Astrocyte (in vitro differentiated cells and primary cell): ENCODE measurements around the gene MS4A6E. TPM values are rescaled to one million over a fixed set of nuclear protein-coding genes. Genes with fewer than 3 reads are reported as not detected.

Experiments
- DNase-seq: peaks from one replicate; pipeline ENCODE4 v3.0.0-alpha.2; 2010; ENCODE audit warnings: low read depth
- FAIRE-seq: peaks from 2 replicates; lab custom pipeline; 2011; peaks lifted over from hg19 to GRCh38; lab: Jason Lieb, UNC
- H2AFZ ChIP-seq: 2 replicates; pipeline ENCODE4 v1.6.0; 2012; ENCODE audit warnings: low read depth, low read length, inconsistent platforms
- H3K27ac ChIP-seq: 2 replicates; pipeline ENCODE4 v1.5.1; 2011; ENCODE audit warnings: low read depth, low read length, inconsistent platforms
- H3K27me3 ChIP-seq: 2 replicates; pipeline ENCODE4 v1.6.0; 2011; ENCODE audit warnings: low read length, inconsistent platforms; ENCODE audit not compliant: insufficient read depth
- H3K36me3 ChIP-seq: 2 replicates; pipeline ENCODE4 v1.5.1; 2011; ENCODE audit warnings: low read length, inconsistent platforms; ENCODE audit not compliant: insufficient read depth
- H3K4me1 ChIP-seq: 2 replicates; pipeline ENCODE4 v1.5.1; 2011; ENCODE audit warnings: low read length, inconsistent platforms; ENCODE audit not compliant: insufficient read depth
- H3K4me2 ChIP-seq: 2 replicates; pipeline ENCODE4 v1.6.0; 2012; ENCODE audit warnings: low read length, inconsistent platforms
- H3K4me3 ChIP-seq: 2 replicates; pipeline ENCODE4 v1.5.1; 2011; ENCODE audit warnings: low read depth, mild to moderate bottlenecking, low read length, inconsistent platforms; ENCODE audit not compliant: insufficient read depth
- H3K79me2 ChIP-seq: 2 replicates; pipeline ENCODE4 v1.6.0; 2012; ENCODE audit warnings: mild to moderate bottlenecking, low read length, inconsistent platforms; ENCODE audit not compliant: insufficient read depth
- H3K9ac ChIP-seq: 2 replicates; pipeline ENCODE4 v1.6.0; 2012; ENCODE audit warnings: mild to moderate bottlenecking, low read length, inconsistent platforms
- H3K9me3 ChIP-seq: 2 replicates; pipeline ENCODE4 v1.5.1; 2012; ENCODE audit warnings: low read depth, mild to moderate bottlenecking, low read length, inconsistent platforms; ENCODE audit not compliant: insufficient read depth
- H4K20me1 ChIP-seq: 2 replicates; pipeline ENCODE4 v1.6.0; 2012; ENCODE audit warnings: low read length, inconsistent platforms; ENCODE audit not compliant: insufficient read depth
- H3K27ac Mint-ChIP-seq: one replicate; pipeline ENCODE4 v1.8.0; 2021; ENCODE audit warnings: mild to moderate bottlenecking, mixed read lengths; ENCODE audit not compliant: unreplicated experiment
- H3K27me3 Mint-ChIP-seq: one replicate; pipeline ENCODE4 v1.8.0; 2021; ENCODE audit warnings: low read depth, mixed read lengths; ENCODE audit not compliant: unreplicated experiment
- H3K36me3 Mint-ChIP-seq: one replicate; pipeline ENCODE4 v1.8.0; 2021; ENCODE audit warnings: low read depth, mixed read lengths; ENCODE audit not compliant: unreplicated experiment
- H3K4me1 Mint-ChIP-seq: one replicate; pipeline ENCODE4 v1.8.0; 2021; ENCODE audit warnings: low read depth, mixed read lengths; ENCODE audit not compliant: unreplicated experiment
- H3K4me3 Mint-ChIP-seq: one replicate; pipeline ENCODE4 v1.8.0; 2021; ENCODE audit warnings: mild to moderate bottlenecking, moderate library complexity, mixed read lengths; ENCODE audit not compliant: unreplicated experiment
- H3K9me3 Mint-ChIP-seq: one replicate; pipeline ENCODE4 v1.8.0; 2021; ENCODE audit warnings: mild to moderate bottlenecking, mixed read lengths; ENCODE audit not compliant: unreplicated experiment
- CTCF ChIP-seq: IDR thresholded peaks from 2 replicates; pipeline ENCODE4 v1.5.1; 2011; ENCODE audit warnings: low read depth, mild to moderate bottlenecking, inconsistent platforms, low read length, moderate library complexity; ENCODE audit not compliant: insufficient read depth
- EZH2 ChIP-seq: IDR thresholded peaks from 2 replicates; pipeline ENCODE4 v1.6.1; 2012; ENCODE audit warnings: mild to moderate bottlenecking, low read length, inconsistent platforms; ENCODE audit not compliant: insufficient read depth
- total RNA-seq: library from RNA; stranded (reverse); gene quantifications from 2 replicates; pipeline ENCODE4 v1.2.1, GENCODE V29; 2021

The MS4A6E gene
- total RNA-seq, 1 donor from 2014 or later, result not detected

GRCh38 chr11:60310407-60310998 is 16.6 kb upstream of the MS4A6E start:
- H3K27ac ChIP-seq, result no peak overlapping the region
- no peak for DNase-seq
- no peak for FAIRE-seq
- Mint-ChIP-seq H3K27ac (peak overlapping the region; percentile 58), H3K27me3 (no peaks in the 10 kb centered on the region), H3K4me1 (peaks cover 32% of the 10 kb centered on the region), H3K4me3 (no peak overlapping the region), H3K36me3 (no peaks in the 10 kb centered on the region), H3K9me3 (no peaks in the 10 kb centered on the region)
- H3K9ac ChIP-seq, result no peak overlapping the region
- no peaks in the 10 kb centered on the region for H3K36me3 ChIP-seq
- no peaks in the 10 kb centered on the region for H3K79me2 ChIP-seq
- no peak overlapping the region for H2AFZ ChIP-seq
- no peaks in the 10 kb centered on the region for H3K9me3 ChIP-seq
- no peaks in the 10 kb centered on the region for H3K4me1 ChIP-seq
- no peaks in the 10 kb centered on the region for H4K20me1 ChIP-seq
- H3K4me3 ChIP-seq, result no peak overlapping the region
- no peaks in the 10 kb centered on the region for H3K27me3 ChIP-seq
- TF ChIP-seq CTCF, result no peak
- no peak for TF ChIP-seq EZH2
- H3K4me2 ChIP-seq, result no peak overlapping the region

- H3K4me1 ChIP-seq, result no peaks in the 10 kb centered on the region
- Mint-ChIP-seq H3K36me3 (no peaks in the 10 kb centered on the region), H3K4me3 (no peak overlapping the region), H3K27ac (no peak overlapping the region), H3K27me3 (no peaks in the 10 kb centered on the region), H3K4me1 (peaks cover 7% of the 10 kb centered on the region), H3K9me3 (no peaks in the 10 kb centered on the region)
- no peaks in the 10 kb centered on the region for H4K20me1 ChIP-seq
- H3K9me3 ChIP-seq, result peaks cover 7% of the 10 kb centered on the region
- no peaks in the 10 kb centered on the region for H3K79me2 ChIP-seq
- H3K27ac ChIP-seq, result no peak overlapping the region
- no peak overlapping the region for H2AFZ ChIP-seq
- no peaks in the 10 kb centered on the region for H3K36me3 ChIP-seq
- no peaks in the 10 kb centered on the region for H3K27me3 ChIP-seq
- TF ChIP-seq EZH2 (no peak), CTCF (no peak)
- no peak overlapping the region for H3K4me3 ChIP-seq
- DNase-seq, result no peak
- H3K9ac ChIP-seq, result no peak overlapping the region
- H3K4me2 ChIP-seq, result no peak overlapping the region
- no peak for FAIRE-seq
These were observed 12.3 kb upstream of the MS4A6E start for GRCh38 chr11:60314635-60315321.

GRCh38 chr11:60315871-60316270 is 11.2 kb upstream of the MS4A6E start:
- H3K9ac ChIP-seq, result no peak overlapping the region
- H3K36me3 Mint-ChIP-seq, result no peaks in the 10 kb centered on the region
- no peaks in the 10 kb centered on the region for H3K27me3 ChIP-seq
- TF ChIP-seq CTCF (no peak), EZH2 (no peak)
- H3K36me3 ChIP-seq, result no peaks in the 10 kb centered on the region
- no peak overlapping the region for H3K4me3 Mint-ChIP-seq
- no peak overlapping the region for H3K4me3 ChIP-seq
- H3K27ac ChIP-seq, result no peak overlapping the region
- H3K9me3 Mint-ChIP-seq, result peaks cover 3% of the 10 kb centered on the region
- no peaks in the 10 kb centered on the region for H3K4me1 ChIP-seq
- peaks cover 7% of the 10 kb centered on the region for H3K9me3 ChIP-seq
- FAIRE-seq (no peak), DNase-seq (no peak)
- H2AFZ ChIP-seq, result no peak overlapping the region
- no peak overlapping the region for H3K4me2 ChIP-seq
- H3K79me2 ChIP-seq, result no peaks in the 10 kb centered on the region
- no peak overlapping the region for H3K27ac Mint-ChIP-seq
- no peaks in the 10 kb centered on the region for H4K20me1 ChIP-seq
- no peaks in the 10 kb centered on the region for H3K27me3 Mint-ChIP-seq
- peaks cover 7% of the 10 kb centered on the region for H3K4me1 Mint-ChIP-seq
